Measurements from ENCODE around the gene ZNF436. TPM values are rescaled to one million over a fixed set of nuclear protein-coding genes. Genes with fewer than 3 reads are reported as not detected.

Gene ZNF436
- total and polyA plus RNA-seq, 2 donors (not counting 1 experiment from before 2014, with no cell fraction given) = 1.9 to 10.1 TPM

DNA sequence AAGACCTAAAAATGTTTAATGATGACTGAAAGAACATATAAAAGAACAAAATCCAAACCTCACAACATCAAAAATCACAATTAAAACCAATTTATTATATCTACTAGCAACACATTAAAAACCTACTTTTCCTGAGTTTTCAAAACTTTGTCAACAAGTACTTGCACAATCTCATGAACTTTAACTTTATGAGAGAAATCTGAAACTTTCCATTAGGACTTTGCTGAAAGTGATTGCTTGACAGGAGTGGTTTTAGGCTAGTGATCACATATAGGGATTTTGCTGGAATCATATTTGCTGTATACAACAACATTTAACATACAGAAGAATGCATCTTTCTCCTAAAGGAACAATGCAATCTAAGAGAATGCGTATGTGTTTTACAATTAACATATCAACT lies 38.8 kb downstream of the ZNF436 start:
- H3K9me3 ChIP-seq (ENCODE audit: control extremely low read depth in 1 of 3, control insufficient read depth in 2 of 3, insufficient read depth in 1 of 3, low read length in 2 of 3) = no peaks in the 10 kb centered on the region
- ATAC-seq (ENCODE audit: low read depth) (no peak), DNase-seq (no peak)
- ChIA-PET CTCF (no interaction called here), POLR2A (interaction anchor here (1.4 kb wide), 1 partner anchor 14 kb away, joined by 5 read pairs; the partner anchor contains the start of gene HNRNPR)
- H3K9ac ChIP-seq (ENCODE audit: low read length) = no peak overlapping the region
- WGBS (ENCODE audit: insufficient coverage) = 100% methylated on average over 1 of the region's 1 CpG
- H3K4me2 ChIP-seq (replicated peaks; ENCODE audit: low read depth, low read length, poor library complexity, severe bottlenecking) = no peak overlapping the region
- H3K79me2 ChIP-seq (ENCODE audit: control insufficient read depth, insufficient read depth, low read length) = peaks cover 93% of the 10 kb centered on the region
- Mint-ChIP-seq H3K4me3 (no peak overlapping the region), H3K27me3 (no peaks in the 10 kb centered on the region), H3K9me3 (ENCODE audit: insufficient read depth) (no peaks in the 10 kb centered on the region), H3K4me1 (peaks cover 4% of the 10 kb centered on the region), H3K27ac (no peak overlapping the region)
- no peak overlapping the region for H3K27ac ChIP-seq (ENCODE audit: low read length in 2 of 2)
- H3K4me3 ChIP-seq (ENCODE audit: control extremely low read depth in 1 of 5, extremely low read depth in 1 of 5, insufficient read depth in 1 of 5, low read depth in 2 of 5, low read length in 4 of 5) = no peak overlapping the region
- no peaks in the 10 kb centered on the region for H3K4me1 ChIP-seq (ENCODE audit: control insufficient read depth in 2 of 2, insufficient read depth in 2 of 2, low read length in 2 of 2)
- intact Hi-C loops (cut with micrococcal nuclease) = no loop called here
- peaks cover 19 to 79% of the 10 kb centered on the region in 2 experiments for H3K36me3 ChIP-seq (replicated peaks in 1 of 2; ENCODE audit: control extremely low read depth in 1 of 2, control insufficient read depth in 1 of 2, extremely low read depth in 1 of 2, insufficient read depth in 2 of 2, low read length in 1 of 2)
- H4K20me1 ChIP-seq (ENCODE audit: control insufficient read depth, insufficient read depth, low read length, poor library complexity, severe bottlenecking) = peaks cover 53% of the 10 kb centered on the region
- H2AFZ ChIP-seq (ENCODE audit: insufficient read depth, low read depth, low read length, poor library complexity, severe bottlenecking) = no peak overlapping the region
- no peaks in the 10 kb centered on the region for H3K27me3 ChIP-seq (replicated peaks in 1 of 4; ENCODE audit: control extremely low read depth in 1 of 4, control insufficient read depth in 3 of 4, insufficient read depth in 4 of 4, low read length in 3 of 4)
- TF ChIP-seq EZH2 (IDR thresholded peaks at IDR 0.05; ENCODE audit: borderline replicate concordance, insufficient read depth, low read depth, low read length, poor library complexity, severe bottlenecking) = no peak
- TF ChIP-seq, protein P1, sequence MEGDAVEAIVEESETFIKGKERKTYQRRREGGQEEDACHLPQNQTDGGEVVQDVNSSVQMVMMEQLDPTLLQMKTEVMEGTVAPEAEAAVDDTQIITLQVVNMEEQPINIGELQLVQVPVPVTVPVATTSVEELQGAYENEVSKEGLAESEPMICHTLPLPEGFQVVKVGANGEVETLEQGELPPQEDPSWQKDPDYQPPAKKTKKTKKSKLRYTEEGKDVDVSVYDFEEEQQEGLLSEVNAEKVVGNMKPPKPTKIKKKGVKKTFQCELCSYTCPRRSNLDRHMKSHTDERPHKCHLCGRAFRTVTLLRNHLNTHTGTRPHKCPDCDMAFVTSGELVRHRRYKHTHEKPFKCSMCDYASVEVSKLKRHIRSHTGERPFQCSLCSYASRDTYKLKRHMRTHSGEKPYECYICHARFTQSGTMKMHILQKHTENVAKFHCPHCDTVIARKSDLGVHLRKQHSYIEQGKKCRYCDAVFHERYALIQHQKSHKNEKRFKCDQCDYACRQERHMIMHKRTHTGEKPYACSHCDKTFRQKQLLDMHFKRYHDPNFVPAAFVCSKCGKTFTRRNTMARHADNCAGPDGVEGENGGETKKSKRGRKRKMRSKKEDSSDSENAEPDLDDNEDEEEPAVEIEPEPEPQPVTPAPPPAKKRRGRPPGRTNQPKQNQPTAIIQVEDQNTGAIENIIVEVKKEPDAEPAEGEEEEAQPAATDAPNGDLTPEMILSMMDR (IDR thresholded peaks at IDR 0.05) = no peak

DNA sequence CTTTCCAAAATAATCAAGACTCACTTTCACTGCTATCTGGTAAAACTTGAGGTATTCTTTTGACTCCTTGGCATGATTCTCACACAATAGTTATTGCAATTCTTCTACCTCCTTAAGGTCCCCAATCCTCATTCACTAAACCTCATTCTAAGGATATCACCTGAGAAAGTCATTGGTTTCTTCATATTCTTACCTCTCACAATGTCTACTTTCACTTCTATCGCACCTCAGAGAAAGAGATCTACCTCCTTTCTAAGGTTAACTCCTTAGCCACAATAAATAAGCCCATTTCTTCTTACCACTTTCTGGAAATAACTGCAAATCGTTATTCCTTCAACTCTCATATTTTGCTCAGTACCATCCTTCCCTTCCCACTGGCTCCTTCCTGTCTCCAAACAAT lies 44.2 kb downstream of the ZNF436 start:
- Histone ChIP-seq H4K20me1 (ENCODE audit: control insufficient read depth, insufficient read depth, low read length, poor library complexity, severe bottlenecking) (peaks cover 40% of the 10 kb centered on the region), H3K9me3 (ENCODE audit: control extremely low read depth in 1 of 3, control insufficient read depth in 2 of 3, insufficient read depth in 1 of 3, low read length in 2 of 3) (no peaks in the 10 kb centered on the region), H3K9ac (ENCODE audit: low read length) (no peak overlapping the region), H3K4me1 (ENCODE audit: control insufficient read depth in 2 of 2, insufficient read depth in 2 of 2, low read length in 2 of 2) (no peaks in the 10 kb centered on the region), H3K4me3 (ENCODE audit: control extremely low read depth in 1 of 5, extremely low read depth in 1 of 5, insufficient read depth in 1 of 5, low read depth in 2 of 5, low read length in 4 of 5) (no peak overlapping the region), H3K36me3 (replicated peaks in 1 of 2; ENCODE audit: control extremely low read depth in 1 of 2, control insufficient read depth in 1 of 2, extremely low read depth in 1 of 2, insufficient read depth in 2 of 2, low read length in 1 of 2) (peaks cover 22 to 72% of the 10 kb centered on the region in 2 experiments), H2AFZ (ENCODE audit: insufficient read depth, low read depth, low read length, poor library complexity, severe bottlenecking) (no peak overlapping the region), H3K27me3 (replicated peaks in 1 of 4; ENCODE audit: control extremely low read depth in 1 of 4, control insufficient read depth in 3 of 4, insufficient read depth in 4 of 4, low read length in 3 of 4) (no peaks in the 10 kb centered on the region), H3K27ac (ENCODE audit: low read length in 2 of 2) (no peak overlapping the region), H3K79me2 (ENCODE audit: control insufficient read depth, insufficient read depth, low read length) (peaks cover 56% of the 10 kb centered on the region), H3K4me2 (replicated peaks; ENCODE audit: low read depth, low read length, poor library complexity, severe bottlenecking) (no peak overlapping the region)
- Mint-ChIP-seq H3K27ac (no peak overlapping the region), H3K4me3 (no peak overlapping the region), H3K4me1 (peaks cover 9% of the 10 kb centered on the region), H3K27me3 (no peaks in the 10 kb centered on the region), H3K9me3 (ENCODE audit: insufficient read depth) (no peaks in the 10 kb centered on the region)
- ChIA-PET CTCF (no interaction called here), POLR2A (no interaction called here)
- ATAC-seq (ENCODE audit: low read depth) = no peak
- TF ChIP-seq EZH2 (IDR thresholded peaks at IDR 0.05; ENCODE audit: borderline replicate concordance, insufficient read depth, low read depth, low read length, poor library complexity, severe bottlenecking) = no peak
- TF ChIP-seq, protein P1 (IDR thresholded peaks at IDR 0.05) = no peak
- intact Hi-C loops (cut with micrococcal nuclease) = no loop called here
- WGBS (ENCODE audit: insufficient coverage) = 100% methylated on average over 2 of the region's 2 CpGs
- no peak for DNase-seq
